ENCODE results near the gene FAM151A.

FAM151A gene

DNA sequence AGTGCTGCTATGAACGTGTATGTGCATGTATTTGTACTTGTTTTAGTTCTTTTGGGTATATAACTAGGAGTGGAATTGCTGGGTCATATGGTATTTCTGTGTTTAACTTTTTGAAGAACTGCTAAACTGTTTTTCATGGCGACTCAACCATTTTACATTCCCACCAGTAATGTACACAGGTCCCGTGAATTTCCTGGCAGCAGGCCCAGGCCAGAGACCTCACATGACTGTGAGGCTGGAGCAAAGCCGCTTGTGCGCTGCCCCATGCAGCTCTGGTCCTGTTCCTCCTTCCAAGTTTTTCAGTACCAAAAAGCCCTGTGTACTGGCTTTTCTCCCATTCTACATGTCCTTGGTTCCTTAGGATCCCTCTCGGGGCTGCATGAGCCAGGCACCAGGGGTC lies 45.7 kb downstream of the FAM151A start:
- DNase-seq: no peak

GRCh38 chr1:54575605-54576290 lies 47.6 kb downstream of the FAM151A start:
- no peak for DNase-seq

GRCh38 chr1:54575161-54575560 lies 48.2 kb downstream of the FAM151A start:
- DNase-seq: no peak

DNA sequence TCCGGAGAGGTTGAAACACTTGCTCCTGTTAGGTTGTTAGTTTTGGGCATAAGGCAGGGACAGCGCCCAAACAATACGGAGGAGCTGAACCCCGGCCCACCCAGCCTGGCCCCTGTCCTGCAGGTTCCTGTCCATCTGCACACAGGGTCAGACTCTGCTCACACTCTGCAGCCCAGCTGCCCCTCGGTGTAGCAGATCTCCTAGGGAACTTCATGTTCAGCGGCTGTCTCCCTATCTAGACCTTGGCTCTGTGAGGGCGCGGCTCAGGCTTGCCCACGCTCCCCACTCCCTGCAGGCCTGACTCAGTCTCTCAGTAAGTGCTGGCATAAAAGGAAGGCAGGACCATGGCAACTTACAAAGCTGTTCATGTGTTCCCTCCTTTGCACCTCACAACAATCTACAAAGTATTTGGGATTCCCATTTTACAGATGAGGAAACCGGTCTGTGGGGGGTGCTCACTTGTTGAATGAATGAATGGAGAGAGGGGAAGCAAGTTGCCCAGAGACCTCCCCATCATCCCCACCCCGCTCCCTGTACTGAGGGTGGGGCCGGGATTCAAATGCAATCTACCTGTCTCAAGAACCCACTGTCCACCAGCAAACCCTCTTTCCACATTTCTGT lies 49.1 kb downstream of the FAM151A start:
- DNase-seq: no peak

DNA sequence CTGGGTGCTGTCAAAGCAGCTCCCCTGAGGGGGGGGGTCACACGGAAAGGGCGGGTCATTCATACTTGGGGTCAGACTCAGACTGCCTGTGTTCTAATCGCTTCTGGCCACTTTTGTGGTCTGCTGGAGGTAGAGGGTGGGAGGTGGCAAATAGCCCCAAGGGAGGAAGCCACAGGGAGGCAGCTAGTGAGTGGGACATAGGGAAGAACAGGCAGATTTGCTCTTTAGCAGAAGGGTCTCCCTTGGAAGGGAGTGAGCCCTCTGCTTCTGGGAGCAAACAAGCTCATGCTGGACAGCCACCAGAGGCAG lies 50.8 kb downstream of the FAM151A start:
- no peak for DNase-seq

DNA sequence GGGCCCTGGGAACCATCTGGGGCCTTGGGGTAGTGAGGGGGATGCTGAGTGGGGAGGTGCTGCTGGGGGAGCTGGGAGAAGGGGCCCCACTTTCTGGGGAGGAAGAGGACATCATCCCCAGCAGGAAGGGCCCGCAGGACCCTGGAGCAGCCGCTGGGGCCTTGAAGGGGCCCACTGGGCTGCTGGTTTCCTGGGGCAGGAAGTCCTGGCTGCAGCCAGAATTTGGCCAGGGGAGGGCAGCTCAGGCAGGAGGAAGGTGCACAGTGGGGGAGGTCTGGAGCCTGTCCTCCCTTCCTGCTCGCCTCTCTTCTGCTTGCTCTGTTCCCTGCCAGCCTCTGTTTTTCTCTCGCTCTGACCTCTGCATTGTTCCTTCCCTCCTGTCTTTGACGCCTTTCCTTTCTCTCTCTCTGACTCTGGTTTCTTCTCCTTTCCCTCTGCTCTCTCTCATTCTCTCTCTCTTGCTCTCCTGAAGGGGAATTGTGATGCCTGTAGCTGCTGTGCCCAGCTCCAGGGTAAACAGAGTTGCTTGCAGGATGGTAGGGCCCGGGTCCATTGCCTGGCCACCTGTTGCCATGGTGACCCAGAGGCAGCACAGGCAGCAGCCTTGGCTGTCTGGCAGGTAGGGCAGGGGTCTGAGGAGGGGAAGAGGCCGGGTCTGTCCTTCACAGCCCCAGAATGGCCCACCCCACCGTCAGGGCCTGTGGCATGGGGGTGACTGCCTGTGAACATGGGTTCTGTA lies 51.4 kb downstream of the FAM151A start:
- no peak for DNase-seq

GRCh38 chr1:54571326-54571725 lies 52.0 kb downstream of the FAM151A start:
- DNase-seq: no peak

GRCh38 chr1:54570161-54570560 lies 53.2 kb downstream of the FAM151A start:
- DNase-seq: no peak

GRCh38 chr1:54569339-54569738 lies 54.0 kb downstream of the FAM151A start:
- DNase-seq: no peak

GRCh38 chr1:54567961-54568360 lies 55.4 kb downstream of the FAM151A start:
- DNase-seq: no peak

GRCh38 chr1:54566438-54567141 lies 56.7 kb downstream of the FAM151A start:
- DNase-seq: no peak

DNA sequence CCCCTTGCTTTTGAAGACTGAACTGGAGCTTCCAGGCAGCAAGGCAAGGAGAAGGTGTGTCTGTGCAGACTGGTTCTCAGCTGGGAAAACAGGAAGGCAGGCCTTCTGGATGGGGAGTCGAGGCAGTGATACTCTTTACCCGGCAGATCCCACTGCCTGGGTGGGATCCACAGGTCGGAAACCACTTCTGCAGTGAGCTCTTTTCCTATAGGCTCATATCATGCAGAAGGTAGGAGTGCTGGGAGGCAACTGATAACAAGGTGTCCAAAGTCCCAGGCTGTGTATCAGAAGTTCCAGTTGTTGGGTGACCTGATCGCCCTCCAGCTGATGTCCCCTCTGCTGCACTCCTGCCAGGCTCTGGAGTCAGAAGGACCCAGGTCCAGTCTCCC lies 58.2 kb downstream of the FAM151A start:
- no peak for DNase-seq

DNA sequence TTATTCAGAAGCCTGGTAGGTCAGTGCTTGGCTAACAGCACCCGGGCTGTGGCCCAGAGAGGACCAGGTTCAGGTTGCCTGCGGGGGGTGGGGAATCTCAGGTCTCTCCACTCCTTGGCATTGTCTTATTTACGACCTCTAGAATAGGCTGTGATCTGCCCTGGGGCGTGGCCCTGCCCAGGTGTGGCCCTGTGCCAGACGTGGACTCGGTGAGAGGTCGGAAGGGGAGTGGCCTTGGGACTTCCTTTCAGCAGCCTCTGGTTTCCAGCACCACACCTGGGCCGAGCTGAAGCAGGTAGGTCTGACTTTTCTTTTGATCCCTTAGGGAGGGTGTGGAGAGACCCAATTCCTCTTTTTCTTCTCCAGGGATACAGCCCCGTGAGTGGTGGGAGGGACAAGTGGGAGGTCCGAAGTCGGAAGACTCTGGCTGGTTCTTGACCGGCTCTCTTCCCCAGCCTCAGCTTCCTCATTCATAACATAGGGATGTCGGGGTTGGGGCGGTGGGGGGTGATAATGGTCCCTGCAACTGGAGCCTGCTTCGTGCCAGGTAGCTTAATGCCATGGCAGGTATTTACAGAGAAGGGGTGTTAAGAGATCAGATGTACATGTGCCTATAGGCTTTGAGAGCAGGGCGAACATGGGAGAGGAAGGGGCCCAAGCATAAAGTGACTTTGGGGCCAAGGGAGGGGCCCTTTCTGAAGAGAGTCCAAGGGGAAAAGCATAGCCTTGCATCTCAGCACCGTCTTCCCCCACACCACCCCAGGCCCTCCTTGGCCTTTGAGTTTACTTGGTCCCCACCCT lies 58.8 kb downstream of the FAM151A start:
- no peak for DNase-seq

DNA sequence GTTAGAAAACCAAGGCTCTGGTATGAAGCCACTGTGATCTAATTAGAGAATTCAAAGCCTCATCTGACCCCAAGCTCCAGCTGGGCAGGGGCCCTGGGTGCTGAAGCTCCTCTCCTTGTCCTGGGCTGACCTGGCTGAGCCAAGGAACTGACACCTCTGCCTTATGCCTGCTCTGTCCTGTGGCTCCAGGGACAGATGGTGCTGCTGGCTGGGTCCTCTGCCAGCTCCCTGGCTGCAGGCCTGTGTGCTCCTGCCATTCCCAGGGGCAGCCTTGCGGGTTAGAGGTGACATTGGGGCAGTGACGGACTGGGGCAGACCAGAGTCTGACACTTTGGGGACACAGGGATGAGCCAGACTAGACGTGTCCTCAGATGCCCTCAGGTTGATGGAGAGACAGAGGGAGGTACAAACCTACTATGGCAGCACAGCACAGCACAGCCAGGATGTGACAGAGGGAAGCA lies 63.5 kb downstream of the FAM151A start:
- no peak for DNase-seq

Measured in GOT3 (cell line).